Neural cell (in vitro differentiated cells): ENCODE results near the gene PRKCE. TPM values are rescaled to one million over a fixed set of nuclear protein-coding genes. Genes with fewer than 3 reads are reported as not detected.

Experiments
- H2AFZ ChIP-seq: fragments of 200-600, 300-800 bp; sonication (generic), shearing (Covaris generic); 2 replicates; pipeline ENCODE4 v1.6.0; 2014; ENCODE audit warnings: low read depth, mild to moderate bottlenecking, antibody characterized with exemption, low read length, moderate library complexity
- H3F3A ChIP-seq: fragments of 200-600 bp; shearing (Covaris generic); 2 replicates; pipeline ENCODE4 v1.6.1; 2016; ENCODE audit warnings: mild to moderate bottlenecking, moderate library complexity, mixed read lengths, antibody characterized with exemption, low read length; ENCODE audit not compliant: insufficient read depth, poor library complexity, severe bottlenecking
- H3K27ac ChIP-seq: fragments of 200-600, 300-800 bp; sonication (generic), shearing (Covaris generic); 2 replicates; pipeline ENCODE4 v1.5.1; 2014; ENCODE audit warnings: mild to moderate bottlenecking, low read length, moderate library complexity
- H3K27me3 ChIP-seq: fragments of 300-800, 200-600 bp; sonication (generic), shearing (Covaris generic); 2 replicates; pipeline ENCODE4 v1.6.0; 2014; ENCODE audit warnings: mild to moderate bottlenecking, low read depth, low read length, moderate library complexity; ENCODE audit not compliant: insufficient read depth
- H3K36me3 ChIP-seq: fragments of 300-800, 200-600 bp; sonication (generic), shearing (Covaris generic); 2 replicates; pipeline ENCODE4 v1.5.1; 2014; ENCODE audit warnings: mild to moderate bottlenecking, antibody characterized with exemption, low read length, moderate library complexity; ENCODE audit not compliant: insufficient read depth
- H3K4me2 ChIP-seq: fragments of 300-800, 200-600 bp; sonication (generic), shearing (Covaris generic); 2 replicates; pipeline ENCODE4 v1.6.0; 2014; ENCODE audit warnings: mild to moderate bottlenecking, low read length
- H3K4me3 ChIP-seq: fragments of 300-800, 200-600 bp; sonication (generic), shearing (Covaris generic); 2 replicates; pipeline ENCODE4 v1.5.1; 2014; ENCODE audit warnings: mild to moderate bottlenecking, low read length, moderate library complexity
- H3K79me2 ChIP-seq: fragments of 200-600 bp; shearing (Covaris generic); replicated peaks from 2 replicates; pipeline ENCODE4 v1.6.0; 2014; ENCODE audit warnings: mild to moderate bottlenecking, low read length, moderate library complexity; ENCODE audit not compliant: insufficient read depth
- H3K9ac ChIP-seq: fragments of 300-800, 200-600 bp; sonication (generic), shearing (Covaris generic); 2 replicates; pipeline ENCODE4 v1.6.1; 2016; ENCODE audit warnings: mild to moderate bottlenecking, low read length, mixed read lengths
- H3K9me2 ChIP-seq: fragments of 200-600 bp; shearing (Covaris generic); 2 replicates; pipeline ENCODE4 v1.6.1; 2016; ENCODE audit warnings: mild to moderate bottlenecking, low read length, mixed read lengths; ENCODE audit not compliant: insufficient read depth
- H3K9me3 ChIP-seq: fragments of 200-600, 300-800 bp; sonication (generic), shearing (Covaris generic); 2 replicates; pipeline ENCODE4 v1.6.1; 2016; ENCODE audit warnings: mild to moderate bottlenecking, mixed run types, low read length, moderate library complexity, mixed read lengths
- H4K20me1 ChIP-seq: fragments of 200-600 bp; shearing (Covaris generic); 2 replicates; pipeline ENCODE4 v1.6.1; 2016; ENCODE audit warnings: mild to moderate bottlenecking, mixed run types; ENCODE audit not compliant: insufficient read depth
- EP300 ChIP-seq: fragments of 450-650 bp; conservative IDR thresholded peaks from 2 replicates; pipeline ENCODE4 v1.6.1; 2014; ENCODE audit warnings: antibody characterized with exemption, mild to moderate bottlenecking, moderate library complexity; ENCODE audit not compliant: poor library complexity, severe bottlenecking
- EZH2 ChIP-seq: fragments of 200-600, 300-800 bp; shearing (Covaris generic), sonication (generic); IDR thresholded peaks from 2 replicates; pipeline ENCODE4 v1.6.1; 2014; ENCODE audit warnings: antibody characterized with exemption, low read length, borderline replicate concordance, mild to moderate bottlenecking; ENCODE audit not compliant: insufficient read depth, poor library complexity, severe bottlenecking
- MXI1 ChIP-seq: fragments of 450-650 bp; conservative IDR thresholded peaks from 2 replicates; pipeline ENCODE4 v1.6.1; 2014; ENCODE audit warnings: antibody characterized with exemption, mild to moderate bottlenecking; ENCODE audit not compliant: poor library complexity, severe bottlenecking
- POLR2AphosphoS5 ChIP-seq: IDR thresholded peaks from 2 replicates; pipeline ENCODE4 v1.6.1; 2012
- RAD21 ChIP-seq: fragments of 450-650 bp; conservative IDR thresholded peaks from 2 replicates; pipeline ENCODE4 v1.6.1; 2014; ENCODE audit warnings: antibody characterized with exemption, mild to moderate bottlenecking, moderate library complexity
- SMC3 ChIP-seq: fragments of 450-650 bp; conservative IDR thresholded peaks from 2 replicates; pipeline ENCODE4 v1.6.1; 2014; ENCODE audit warnings: antibody characterized with exemption, mild to moderate bottlenecking, moderate library complexity; ENCODE audit not compliant: poor library complexity
- TAF1 ChIP-seq: IDR thresholded peaks from 2 replicates; pipeline ENCODE4 v1.6.1; 2012; ENCODE audit warnings: low read depth
- polyA plus RNA-seq: library from polyadenylated mRNA; depleted of rRNA; stranded (reverse); fragments of >200 nt; gene quantifications from 2 replicates; pipeline ENCODE4 v1.2.3, GENCODE V29; 2014
- TF ChIP-seq, protein P1 (sequence below): IDR thresholded peaks from 2 replicates; pipeline ENCODE4 v1.6.1; 2012; ENCODE audit warnings: borderline replicate concordance
- TF ChIP-seq, protein P2 (sequence below): fragments of 450-650 bp; IDR thresholded peaks from 2 replicates; pipeline ENCODE4 v1.5.1; 2014; ENCODE audit warnings: antibody characterized with exemption, mild to moderate bottlenecking, moderate library complexity; ENCODE audit not compliant: poor library complexity, severe bottlenecking

PRKCE gene
- polyA plus RNA-seq, 1 donor from 2014 or later, result 5.4 TPM

DNA sequence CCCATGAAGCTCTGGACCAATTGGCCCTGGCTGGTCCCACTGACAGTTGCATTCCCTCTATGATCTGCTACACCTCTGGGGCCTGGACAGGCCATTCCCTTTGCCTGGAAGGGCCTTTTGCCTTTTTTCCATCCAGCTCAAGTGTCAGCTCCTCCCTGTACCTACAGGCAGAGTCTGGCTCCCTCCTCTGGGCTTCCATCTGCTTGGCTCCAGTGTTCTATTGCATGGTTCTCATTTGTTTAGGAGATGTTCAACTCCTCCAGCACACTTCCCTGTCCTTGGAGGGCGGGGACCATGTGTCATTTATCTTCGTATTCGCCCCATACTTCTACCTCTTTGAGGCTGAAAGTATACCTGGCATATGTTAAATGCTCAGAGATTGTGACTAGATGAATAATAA, 61.1 kb downstream of the PRKCE start:
- Histone ChIP-seq H3K36me3 (no peaks in the 10 kb centered on the region), H3K27me3 (no peaks in the 10 kb centered on the region), H3K9ac (no peak overlapping the region), H2AFZ (no peak overlapping the region), H3K79me2 (no peaks in the 10 kb centered on the region), H3K27ac (no peak overlapping the region), H3K4me2 (no peak overlapping the region), H3F3A (no peaks in the 10 kb centered on the region), H3K9me3 (no peaks in the 10 kb centered on the region), H3K4me3 (no peak overlapping the region), H4K20me1 (no peaks in the 10 kb centered on the region), H3K9me2 (no peaks in the 10 kb centered on the region)
- TF ChIP-seq, protein P1, sequence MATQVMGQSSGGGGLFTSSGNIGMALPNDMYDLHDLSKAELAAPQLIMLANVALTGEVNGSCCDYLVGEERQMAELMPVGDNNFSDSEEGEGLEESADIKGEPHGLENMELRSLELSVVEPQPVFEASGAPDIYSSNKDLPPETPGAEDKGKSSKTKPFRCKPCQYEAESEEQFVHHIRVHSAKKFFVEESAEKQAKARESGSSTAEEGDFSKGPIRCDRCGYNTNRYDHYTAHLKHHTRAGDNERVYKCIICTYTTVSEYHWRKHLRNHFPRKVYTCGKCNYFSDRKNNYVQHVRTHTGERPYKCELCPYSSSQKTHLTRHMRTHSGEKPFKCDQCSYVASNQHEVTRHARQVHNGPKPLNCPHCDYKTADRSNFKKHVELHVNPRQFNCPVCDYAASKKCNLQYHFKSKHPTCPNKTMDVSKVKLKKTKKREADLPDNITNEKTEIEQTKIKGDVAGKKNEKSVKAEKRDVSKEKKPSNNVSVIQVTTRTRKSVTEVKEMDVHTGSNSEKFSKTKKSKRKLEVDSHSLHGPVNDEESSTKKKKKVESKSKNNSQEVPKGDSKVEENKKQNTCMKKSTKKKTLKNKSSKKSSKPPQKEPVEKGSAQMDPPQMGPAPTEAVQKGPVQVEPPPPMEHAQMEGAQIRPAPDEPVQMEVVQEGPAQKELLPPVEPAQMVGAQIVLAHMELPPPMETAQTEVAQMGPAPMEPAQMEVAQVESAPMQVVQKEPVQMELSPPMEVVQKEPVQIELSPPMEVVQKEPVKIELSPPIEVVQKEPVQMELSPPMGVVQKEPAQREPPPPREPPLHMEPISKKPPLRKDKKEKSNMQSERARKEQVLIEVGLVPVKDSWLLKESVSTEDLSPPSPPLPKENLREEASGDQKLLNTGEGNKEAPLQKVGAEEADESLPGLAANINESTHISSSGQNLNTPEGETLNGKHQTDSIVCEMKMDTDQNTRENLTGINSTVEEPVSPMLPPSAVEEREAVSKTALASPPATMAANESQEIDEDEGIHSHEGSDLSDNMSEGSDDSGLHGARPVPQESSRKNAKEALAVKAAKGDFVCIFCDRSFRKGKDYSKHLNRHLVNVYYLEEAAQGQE, result no peak
- TF ChIP-seq, protein P2, sequence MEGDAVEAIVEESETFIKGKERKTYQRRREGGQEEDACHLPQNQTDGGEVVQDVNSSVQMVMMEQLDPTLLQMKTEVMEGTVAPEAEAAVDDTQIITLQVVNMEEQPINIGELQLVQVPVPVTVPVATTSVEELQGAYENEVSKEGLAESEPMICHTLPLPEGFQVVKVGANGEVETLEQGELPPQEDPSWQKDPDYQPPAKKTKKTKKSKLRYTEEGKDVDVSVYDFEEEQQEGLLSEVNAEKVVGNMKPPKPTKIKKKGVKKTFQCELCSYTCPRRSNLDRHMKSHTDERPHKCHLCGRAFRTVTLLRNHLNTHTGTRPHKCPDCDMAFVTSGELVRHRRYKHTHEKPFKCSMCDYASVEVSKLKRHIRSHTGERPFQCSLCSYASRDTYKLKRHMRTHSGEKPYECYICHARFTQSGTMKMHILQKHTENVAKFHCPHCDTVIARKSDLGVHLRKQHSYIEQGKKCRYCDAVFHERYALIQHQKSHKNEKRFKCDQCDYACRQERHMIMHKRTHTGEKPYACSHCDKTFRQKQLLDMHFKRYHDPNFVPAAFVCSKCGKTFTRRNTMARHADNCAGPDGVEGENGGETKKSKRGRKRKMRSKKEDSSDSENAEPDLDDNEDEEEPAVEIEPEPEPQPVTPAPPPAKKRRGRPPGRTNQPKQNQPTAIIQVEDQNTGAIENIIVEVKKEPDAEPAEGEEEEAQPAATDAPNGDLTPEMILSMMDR, result no peak
- TF ChIP-seq EZH2 (no peak), MXI1 (no peak), SMC3 (no peak), RAD21 (no peak), TAF1 (no peak), EP300 (no peak), POLR2AphosphoS5 (no peak)

DNA sequence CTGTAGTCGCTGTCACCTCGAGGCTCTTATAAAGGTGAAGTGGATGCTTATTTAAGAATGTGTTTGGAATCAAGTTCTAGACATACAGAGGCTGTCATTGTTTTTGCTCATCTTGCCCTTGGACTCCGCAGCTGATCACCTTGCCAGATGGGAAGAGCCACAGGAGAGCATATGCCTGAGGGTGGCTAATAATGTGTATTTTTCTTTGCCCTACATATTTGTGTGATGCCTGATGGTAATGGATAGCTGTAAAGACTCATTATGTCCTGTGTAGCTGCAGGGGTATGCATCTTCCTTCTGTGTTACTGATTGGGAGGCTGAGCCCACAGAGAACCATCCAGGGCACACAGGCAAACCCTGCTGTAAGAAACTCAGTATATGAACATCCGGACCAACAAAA, 61.7 kb downstream of the PRKCE start:
- Histone ChIP-seq H3K4me3 (no peak overlapping the region), H3K27ac (no peak overlapping the region), H3K9ac (no peak overlapping the region), H3K36me3 (no peaks in the 10 kb centered on the region), H3K9me2 (no peaks in the 10 kb centered on the region), H3K9me3 (no peaks in the 10 kb centered on the region), H3F3A (no peaks in the 10 kb centered on the region), H3K79me2 (no peaks in the 10 kb centered on the region), H4K20me1 (no peaks in the 10 kb centered on the region), H3K4me2 (no peak overlapping the region), H2AFZ (no peak overlapping the region), H3K27me3 (no peaks in the 10 kb centered on the region)
- no peak for TF ChIP-seq MXI1
- TF ChIP-seq RAD21, result no peak
- TF ChIP-seq EP300, result no peak
- TF ChIP-seq SMC3, result no peak
- no peak for TF ChIP-seq EZH2
- no peak for TF ChIP-seq TAF1
- TF ChIP-seq, protein P2, result no peak
